OCI-M2 (cell line): ENCODE results near the gene GPC3.
"Not testable (repeated sequence)": the region's sequence is repeated elsewhere in the genome, so short reads cannot be mapped to it uniquely, and the experiment has no call there.

Experiments
- DNase-seq: peaks from one replicate; lab custom pipeline; 2025; ENCODE audit not compliant: unreplicated experiment; lab: John Stamatoyannopoulos, UW

GPC3 gene

DNA sequence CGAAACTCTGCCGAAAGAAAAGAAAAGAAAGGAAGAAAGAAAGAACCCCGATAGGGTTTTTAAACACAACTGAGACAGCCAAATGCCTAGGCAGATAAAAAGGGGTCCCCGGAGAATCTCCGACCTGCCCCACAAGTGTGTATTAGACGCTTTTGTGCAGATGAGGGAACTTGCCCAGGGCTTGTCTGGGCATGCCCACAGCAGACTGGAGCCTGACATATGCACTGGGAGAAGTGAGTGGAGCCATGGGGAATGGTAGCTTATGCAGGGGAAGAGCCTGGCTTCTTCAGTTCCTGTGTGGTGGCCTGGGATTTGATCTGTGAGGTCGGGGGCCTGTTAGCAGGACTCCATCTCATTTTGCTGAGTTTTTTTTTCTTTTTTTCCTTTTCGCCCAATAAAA is 199.0 kb downstream of the GPC3 start:
- DNase-seq = no peak

DNA sequence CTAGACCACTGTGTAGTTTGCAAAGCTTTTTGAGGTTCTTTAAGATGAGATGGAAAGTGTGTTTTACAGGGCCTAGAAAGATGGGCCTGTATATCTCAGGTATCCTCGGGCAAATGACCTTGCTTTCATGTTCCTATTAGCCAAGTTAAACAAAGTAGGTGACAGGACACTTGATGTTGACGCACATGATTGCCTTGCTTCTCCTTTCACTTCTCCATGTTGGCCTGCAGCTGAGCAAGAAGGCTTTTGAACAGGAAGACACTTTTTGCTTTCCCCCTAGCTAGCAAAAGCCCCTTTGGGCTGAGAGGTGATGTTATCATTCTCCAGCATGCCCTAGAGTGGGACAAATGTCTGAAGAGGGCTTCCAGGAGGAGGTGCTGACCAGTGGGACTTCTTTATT is 202.1 kb downstream of the GPC3 start:
- no peak for DNase-seq

DNA sequence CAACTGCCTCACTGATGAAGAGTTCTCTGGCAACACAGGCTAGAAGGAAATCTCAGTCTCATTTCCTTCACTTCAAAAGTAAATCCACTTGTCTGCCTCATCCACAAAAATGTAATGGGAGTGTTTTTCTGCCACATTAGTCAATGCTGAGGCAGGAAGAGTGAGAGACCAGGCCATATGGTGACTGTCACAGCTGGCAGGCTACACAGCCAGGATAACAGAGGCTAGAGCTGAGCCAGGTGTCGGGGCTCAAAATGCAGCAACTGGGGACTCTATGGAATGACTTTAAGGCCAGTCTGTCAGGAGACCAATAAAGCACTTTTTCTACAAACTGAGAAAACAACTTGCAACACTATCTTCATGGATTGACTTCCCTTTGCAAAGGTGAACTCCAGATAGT is 204.2 kb downstream of the GPC3 start:
- DNase-seq = no peak

DNA sequence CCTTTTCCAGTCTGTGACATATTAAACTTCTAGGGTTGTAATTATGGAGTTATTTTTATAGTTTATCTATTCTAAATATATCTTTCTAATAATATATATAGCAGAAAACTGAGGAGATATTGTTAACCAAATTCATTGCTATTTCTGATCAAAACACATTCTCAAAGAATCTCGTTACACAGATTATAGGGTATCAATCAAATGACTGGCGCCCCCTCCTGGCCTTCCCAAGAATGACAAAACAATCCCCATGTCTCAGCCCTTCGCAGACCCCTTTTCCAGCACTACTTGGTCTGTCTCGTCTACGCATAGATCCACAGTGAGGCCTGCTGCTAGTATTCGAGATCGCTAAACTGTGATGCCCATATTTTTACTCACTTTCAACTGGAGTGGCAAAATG is 209.3 kb downstream of the GPC3 start:
- DNase-seq = no peak

DNA sequence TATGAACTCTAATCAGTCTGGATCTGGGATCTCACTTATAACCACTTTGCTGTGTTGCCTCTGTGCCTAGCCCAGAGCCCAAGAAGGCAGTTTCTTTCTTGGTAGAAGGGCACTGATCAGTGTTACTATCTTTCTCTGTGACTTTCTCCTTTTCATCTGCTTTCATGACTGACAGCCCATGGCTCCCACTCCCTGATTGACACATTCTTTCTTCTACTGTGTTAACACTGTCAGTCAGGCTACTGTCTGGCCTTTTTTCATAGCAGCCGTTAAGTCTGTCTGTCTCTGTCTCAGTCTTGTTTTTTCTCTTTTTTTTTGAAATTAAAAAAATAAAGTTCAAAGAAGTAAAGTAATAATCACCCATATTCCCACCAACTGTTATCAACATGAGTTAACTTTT is 210.6 kb downstream of the GPC3 start:
- DNase-seq = no peak

DNA sequence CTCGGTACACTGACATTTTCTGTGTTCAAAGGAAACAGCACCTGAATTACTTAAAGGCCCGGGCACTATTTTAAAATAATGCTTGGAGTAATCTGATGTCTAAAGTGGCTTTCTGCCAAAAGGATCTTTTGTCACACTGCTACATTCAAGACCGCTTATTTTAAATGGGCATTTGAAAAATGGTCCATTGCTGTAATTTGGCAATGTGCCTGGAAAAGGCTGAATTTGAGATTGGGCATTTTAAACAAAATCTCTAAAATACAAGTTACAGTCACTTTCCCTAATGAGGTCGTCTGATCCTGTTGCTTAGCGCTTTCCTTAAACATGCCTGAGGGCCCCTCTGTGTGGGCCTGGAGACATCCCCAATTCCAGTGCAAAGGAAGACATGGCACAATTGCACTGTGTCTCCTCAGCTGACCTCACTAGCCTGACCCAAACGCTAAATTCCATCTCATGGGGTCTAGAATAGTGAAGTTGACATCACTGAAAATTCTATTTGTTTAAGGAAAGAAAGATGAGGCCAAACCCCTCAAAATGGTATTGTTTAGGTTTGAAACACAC is 214.2 kb downstream of the GPC3 start:
- no peak for DNase-seq

DNA sequence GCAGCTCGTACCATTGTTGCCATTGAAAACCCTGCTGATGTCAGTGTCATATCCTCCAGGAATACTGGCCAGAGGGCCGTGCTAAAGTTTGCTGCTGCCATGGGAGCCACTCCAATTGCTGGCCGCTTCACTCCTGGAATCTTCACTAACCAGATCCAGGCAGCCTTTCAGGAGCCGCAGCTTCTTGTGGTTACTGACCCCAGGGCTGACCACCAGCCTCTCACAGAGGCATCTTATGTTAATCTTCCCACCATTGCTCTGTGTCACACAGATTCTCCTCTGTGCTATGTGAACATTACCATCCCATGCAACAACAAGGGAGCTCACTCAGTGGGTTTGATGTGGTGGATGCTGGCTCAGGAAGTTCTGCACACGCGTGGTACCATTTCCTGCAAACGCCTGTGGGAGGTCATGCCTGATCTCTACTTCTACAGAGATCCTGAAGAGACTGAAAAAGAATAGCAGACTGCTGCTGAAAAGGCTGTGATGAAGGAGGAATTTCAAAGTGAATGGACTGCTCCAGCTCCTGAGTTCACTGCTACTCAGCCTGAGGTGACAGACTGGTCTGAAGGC is 222.3 kb downstream of the GPC3 start:
- DNase-seq = not testable (repeated sequence)

DNA sequence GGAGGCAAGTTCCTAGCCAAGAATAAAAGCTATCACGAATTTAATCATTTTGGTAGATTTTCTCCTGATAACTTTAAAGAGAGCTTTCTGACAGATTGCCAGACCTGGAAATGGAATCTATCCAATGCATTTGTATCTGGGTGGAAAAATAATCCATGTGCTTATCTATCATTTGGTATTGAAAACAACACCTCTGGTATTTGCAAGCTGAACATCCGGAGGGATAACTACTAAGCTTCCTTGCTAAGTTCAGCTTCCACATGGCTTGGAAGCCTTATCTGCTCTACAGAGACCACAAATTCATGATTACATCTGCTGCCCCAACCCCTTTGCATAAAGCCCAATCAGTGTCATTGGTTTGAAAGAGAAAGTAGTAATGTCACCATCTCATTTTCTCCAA is 230.7 kb downstream of the GPC3 start:
- DNase-seq = no peak

DNA sequence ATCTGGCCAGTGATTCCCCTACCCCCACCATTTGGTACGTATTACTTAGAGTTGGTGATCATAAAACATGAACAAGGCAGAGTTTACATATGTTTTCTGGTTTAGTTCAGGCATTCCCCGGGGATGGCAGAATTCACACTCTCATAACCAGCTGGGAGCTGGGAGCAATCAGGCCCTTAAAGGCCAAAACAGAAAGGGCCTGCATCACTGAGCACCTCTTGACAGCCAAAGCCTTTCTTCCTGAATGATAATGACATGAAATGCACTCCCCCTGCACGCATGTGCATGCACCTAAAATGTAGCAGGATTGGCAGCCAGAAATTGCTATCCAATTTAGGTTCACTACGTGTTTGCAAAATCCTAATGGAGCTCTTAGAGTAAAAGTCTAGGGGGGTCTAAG is 235.4 kb downstream of the GPC3 start:
- DNase-seq = no peak

DNA sequence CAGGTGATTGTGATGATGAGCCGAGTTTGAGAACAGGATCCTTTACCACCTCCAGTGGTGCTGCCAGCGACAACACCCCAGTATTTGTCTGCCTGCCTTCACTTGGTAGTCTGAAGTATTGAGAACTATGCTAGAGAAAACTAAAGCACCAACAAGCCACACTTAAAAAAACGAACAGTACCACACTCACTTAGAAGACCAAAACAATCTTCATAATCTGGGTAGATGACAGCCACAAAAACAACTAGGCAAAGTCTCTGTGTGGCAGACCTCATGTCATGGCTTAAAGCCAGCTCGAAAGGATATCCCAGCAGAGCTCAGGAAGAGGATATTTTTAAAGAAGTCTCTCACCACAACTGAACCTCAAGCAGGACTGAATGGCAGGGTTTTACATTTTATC is 236.0 kb downstream of the GPC3 start:
- DNase-seq = no peak

DNA sequence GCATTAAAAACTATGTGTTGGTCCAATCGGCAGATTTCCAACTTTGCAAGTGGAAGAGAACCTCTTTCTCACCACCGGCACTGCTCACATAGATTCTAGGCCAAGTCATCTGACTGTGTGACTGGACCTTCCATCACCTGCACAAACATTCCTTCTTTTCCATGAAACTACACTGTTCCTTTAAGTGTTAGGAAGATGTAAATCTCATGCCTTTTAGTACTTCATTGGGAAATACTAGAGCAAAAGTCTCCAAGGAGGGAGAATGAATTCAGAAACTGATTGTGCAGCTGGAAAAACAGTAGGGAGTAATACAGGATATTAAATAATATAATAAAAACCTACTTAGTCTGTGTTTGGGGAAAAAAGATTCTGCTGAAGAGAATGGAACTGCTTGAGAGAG is 238.2 kb downstream of the GPC3 start:
- DNase-seq = no peak

DNA sequence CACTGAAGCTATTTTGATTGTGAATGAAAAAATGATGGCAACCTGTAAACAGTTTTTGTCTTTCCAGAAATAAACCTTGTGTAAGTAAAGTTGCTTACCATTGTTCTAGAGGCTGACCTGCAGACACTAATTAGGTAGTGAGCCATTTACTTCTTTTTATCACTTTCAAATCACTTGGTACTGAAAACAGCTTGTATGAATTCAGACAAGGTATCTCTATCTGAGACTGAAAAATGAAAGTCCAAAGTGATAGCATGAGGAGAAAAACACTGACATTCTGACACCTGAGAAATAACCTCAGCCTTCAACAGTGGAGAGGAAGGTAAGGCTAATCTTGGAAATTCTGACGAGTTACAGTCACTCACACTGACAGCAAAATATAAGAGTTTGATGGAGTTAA is 238.8 kb downstream of the GPC3 start:
- no peak for DNase-seq

DNA sequence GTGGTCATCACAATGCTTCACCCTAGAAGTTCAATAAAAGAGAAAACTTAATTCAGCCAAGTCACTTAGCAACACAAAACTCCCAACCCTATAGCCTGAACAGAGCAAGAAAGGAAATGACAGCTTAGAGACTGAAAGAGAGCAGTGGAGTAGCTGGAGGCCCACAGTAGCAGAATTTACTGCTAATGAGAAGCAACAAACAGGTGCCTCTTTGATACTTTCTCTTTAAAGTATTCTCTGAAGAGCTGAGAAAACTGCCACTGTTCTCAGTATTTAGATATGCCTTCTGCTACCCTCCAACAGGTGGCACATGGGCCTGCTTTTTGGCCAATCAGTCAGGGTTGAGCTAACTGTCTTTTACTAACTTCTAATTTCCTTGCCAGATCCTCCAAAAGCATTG is 240.0 kb downstream of the GPC3 start:
- DNase-seq = no peak

DNA sequence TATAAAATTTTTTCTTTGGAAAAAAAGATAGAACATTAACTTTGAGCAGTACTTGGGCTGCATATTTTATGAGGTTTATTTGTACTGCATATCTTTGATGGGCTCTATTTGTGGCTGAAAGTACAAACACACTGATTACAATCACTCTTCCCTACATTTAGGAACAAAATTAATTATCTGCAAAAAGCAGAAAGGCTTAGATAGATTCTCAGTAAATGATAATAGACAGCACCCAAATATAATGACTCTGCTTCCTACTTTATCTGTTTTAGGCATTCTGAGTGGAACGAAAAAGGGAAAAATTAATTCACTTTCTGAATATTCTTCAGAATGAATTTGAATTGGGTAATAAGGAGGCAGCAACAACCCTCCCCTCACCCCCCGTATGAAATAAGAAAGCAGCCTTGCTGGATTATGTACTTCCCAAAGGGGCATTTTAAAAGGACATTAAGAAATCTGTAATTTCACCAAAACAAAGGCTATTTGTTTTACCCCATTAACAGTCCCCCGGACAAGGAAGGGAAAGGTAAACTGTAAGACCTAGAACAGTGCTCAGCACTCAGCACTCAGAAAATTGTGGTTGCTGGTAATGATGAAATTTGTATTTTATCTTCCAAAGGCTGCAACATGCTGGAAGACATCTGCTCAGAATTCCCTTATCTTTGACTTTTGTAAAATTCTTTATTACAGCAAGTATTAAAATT is 242.6 kb downstream of the GPC3 start:
- DNase-seq = no peak

DNA sequence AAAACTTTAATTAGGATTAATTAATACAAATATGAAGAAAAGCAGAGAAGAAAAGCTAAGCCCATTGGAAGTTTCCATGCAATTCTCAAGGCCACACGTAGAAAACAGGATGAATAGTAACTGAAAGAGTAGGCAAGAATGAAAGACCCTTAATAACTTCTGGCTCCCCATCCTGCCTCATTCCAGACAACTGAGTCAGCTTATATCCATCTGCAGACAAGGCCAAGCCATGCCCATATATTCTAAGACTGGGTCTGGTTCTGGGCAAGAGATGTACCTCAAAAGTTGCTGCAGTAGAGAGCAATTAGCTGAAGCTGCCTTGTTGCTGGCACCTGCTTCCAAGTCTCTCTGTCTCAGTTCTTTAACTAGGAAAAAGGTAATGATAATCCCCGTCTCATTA is 244.1 kb downstream of the GPC3 start:
- no peak for DNase-seq

DNA sequence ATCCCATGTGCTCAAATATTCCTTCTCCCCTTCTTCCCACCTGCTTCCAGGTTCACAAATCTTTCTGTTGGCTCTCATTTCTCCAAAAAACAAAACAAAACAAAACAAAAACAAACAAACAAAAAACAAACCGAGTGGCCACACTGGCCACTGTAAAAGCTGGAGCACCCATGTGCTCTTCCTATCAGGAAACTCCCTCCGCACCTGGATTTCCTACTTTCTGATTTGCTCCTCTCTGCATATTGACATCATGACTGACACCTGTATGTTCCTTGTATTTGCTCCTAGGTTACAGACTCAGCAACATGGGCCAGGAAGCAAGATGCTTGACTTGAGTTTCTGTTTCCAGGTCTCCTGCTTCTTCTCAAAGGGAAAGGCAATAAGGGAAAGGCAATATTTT is 258.8 kb downstream of the GPC3 start:
- no peak for DNase-seq

DNA sequence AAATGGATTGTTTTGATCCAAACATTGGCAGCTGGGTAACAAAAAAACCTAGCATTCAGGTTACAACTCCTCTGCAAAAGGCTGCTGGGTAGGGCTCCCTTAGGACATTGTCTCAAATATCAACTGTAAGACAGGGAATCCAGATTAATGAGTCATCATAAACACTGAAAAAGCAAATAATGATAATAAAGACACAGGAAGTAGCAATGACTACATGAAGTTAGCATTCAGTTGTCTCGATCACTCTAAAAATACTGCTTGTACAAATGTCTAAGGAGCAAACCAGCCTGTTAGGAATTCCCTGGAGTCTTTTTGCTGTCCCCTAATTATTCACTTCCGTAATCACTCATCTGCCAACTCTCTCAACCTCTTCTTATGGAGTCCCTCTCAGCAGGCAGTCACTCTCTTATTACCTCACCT is 259.2 kb downstream of the GPC3 start:
- DNase-seq = no peak

DNA sequence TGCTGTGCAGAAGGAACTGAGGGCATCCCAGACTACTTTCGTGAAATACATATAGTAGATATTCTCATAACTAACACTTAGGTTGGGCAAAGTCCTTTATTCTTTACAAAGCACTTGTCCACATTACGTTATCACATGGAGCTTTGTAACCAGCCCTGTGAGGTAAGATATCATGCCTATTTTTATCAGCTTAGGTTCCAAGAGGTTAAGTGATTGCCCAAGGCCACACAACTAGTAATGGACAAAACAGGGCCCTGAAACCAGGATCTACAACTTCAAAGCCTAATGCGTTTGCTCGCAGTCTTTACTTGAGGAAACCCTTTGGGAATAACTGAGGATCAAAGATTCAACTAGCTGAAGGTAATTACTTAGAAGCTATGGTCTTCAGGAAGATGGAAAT is 261.5 kb downstream of the GPC3 start:
- no peak for DNase-seq

DNA sequence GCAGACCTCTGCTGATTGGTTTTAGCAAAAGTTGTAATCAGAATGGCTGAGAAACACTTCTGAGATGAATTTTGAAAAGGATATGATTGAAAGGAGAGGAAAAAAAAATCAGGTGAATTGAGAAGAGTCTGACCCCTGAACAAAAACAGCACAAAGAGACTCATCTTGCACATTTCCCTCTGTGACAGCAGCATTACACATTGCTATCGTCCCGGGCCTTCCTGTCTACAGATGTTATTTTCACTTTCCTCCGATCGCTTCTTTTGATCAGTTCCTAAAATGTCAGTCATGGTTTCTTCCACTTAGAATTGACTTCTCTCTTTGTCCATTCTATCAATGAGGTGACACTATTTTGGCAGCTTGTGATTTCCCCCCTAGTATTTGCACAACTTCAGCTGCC is 262.6 kb downstream of the GPC3 start:
- no peak for DNase-seq

DNA sequence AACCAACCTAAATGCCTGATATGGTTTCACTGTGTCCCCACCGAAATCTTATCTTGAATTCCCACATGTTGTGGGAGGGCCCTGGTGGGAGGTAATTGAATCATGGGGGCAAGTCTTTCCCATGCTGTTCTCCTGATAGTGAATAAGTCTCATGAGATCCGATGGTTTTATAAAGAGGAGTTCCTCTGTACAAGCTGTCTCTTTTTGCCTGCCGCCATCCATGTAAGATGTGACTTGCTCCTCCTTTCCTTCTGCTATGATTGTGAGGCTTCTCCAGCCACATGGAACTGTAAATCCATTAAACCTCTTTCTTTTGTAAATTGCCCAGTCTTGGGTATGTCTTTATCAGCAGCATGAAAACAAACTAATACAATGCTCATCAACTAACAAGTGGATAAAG is 265.1 kb downstream of the GPC3 start:
- DNase-seq = not testable (repeated sequence)

DNA sequence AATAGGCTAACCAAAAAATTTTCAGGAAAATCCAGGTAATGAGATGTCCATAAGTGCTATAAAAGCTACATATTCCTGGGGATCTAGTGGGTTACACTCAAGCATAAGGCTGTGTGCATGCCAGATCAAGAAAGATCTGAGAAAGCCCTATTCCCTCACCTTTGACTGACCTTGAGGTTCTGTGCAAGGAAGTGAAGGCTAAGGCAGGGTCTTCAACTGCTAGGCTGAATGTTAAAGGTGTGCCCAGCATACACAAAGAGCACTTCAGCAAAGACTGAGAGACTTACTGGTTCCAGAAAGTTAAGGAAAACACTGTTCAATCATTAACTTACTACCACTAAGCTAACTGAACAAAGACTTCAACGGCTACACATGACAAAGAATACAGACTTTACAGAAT is 269.7 kb downstream of the GPC3 start:
- DNase-seq = no peak

DNA sequence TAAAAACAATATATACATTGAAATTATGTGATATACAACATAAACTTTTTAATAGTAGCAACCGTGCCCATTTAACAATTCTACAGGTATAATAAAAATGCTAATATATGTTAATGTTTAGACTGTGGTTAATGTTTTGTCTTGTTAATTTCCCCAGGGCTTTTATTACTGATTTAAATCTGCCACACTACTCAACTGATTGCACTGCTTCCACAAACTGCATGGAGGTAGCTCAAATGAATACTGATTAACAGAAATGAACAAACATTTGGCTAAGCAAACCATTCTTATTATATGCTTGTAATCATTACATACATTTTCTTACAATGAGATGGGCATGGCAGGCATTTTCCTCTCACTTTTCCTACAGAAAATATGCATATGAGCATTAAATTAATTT is 275.9 kb downstream of the GPC3 start:
- DNase-seq = no peak

DNA sequence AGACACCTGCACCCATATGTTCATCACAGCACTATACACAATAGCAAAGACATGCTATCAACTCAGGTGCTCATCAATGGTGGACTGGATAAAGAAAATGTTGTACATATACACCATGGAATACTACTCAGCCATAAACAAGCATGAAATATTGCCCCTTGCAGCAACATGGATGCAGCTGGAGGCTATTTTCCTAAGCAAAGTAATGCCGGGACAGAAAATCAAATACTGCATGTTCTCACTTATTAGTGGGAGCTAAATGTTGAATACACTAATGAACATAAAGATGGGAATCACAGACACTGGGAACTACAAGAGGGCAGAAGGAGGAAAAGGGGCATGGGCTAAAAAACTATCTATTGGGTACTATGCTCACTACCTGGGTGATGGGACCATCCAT is 278.5 kb downstream of the GPC3 start:
- no peak for DNase-seq
